ENCODE measurements around the gene FOXP3. TPM values are rescaled to one million over a fixed set of nuclear protein-coding genes. Genes with fewer than 3 reads are reported as not detected.
A peak's percentile ranks its signal among the peaks of the same experiment; 100 is the strongest.

FOXP3 gene
- total RNA-seq, 1 donor from 2014 or later, result 0.26 TPM

DNA sequence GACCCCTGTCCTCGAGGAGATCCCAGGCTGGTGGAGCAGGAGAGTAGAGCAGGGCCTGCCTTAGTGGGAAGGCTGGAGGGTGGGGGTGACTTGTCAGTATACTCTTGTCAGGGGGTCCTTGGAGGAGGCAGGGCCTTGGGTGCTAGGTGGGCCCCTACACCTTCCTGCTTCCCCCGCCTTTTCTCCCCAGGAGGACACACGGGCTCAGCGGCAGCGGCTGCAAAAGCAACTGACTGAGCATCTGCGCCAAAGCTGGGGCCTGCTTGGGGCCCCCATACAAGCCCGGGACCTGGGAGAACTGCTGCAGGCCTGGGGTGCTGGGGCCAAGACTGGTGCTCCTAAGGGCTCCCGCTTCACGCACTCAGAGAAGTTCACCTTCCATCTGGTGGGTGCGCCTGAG is 18.0 kb downstream of the FOXP3 start:
- H3K27ac Mint-ChIP-seq (ENCODE audit: unreplicated experiment), result no peak overlapping the region
- H3K27me3 Mint-ChIP-seq (ENCODE audit: unreplicated experiment), result peaks cover 2% of the 10 kb centered on the region
- no peaks in the 10 kb centered on the region for H3K9me3 Mint-ChIP-seq (ENCODE audit: unreplicated experiment)
- peaks cover 12% of the 10 kb centered on the region for H3K36me3 Mint-ChIP-seq (ENCODE audit: low read depth, unreplicated experiment)
- no peak for DNase-seq (ENCODE audit: low spot score)
- TF ChIP-seq, protein P1, sequence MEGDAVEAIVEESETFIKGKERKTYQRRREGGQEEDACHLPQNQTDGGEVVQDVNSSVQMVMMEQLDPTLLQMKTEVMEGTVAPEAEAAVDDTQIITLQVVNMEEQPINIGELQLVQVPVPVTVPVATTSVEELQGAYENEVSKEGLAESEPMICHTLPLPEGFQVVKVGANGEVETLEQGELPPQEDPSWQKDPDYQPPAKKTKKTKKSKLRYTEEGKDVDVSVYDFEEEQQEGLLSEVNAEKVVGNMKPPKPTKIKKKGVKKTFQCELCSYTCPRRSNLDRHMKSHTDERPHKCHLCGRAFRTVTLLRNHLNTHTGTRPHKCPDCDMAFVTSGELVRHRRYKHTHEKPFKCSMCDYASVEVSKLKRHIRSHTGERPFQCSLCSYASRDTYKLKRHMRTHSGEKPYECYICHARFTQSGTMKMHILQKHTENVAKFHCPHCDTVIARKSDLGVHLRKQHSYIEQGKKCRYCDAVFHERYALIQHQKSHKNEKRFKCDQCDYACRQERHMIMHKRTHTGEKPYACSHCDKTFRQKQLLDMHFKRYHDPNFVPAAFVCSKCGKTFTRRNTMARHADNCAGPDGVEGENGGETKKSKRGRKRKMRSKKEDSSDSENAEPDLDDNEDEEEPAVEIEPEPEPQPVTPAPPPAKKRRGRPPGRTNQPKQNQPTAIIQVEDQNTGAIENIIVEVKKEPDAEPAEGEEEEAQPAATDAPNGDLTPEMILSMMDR (IDR thresholded peaks at IDR 0.05; ENCODE audit: unreplicated experiment), result no peak
- H3K4me3 Mint-ChIP-seq (ENCODE audit: unreplicated experiment), result no peak overlapping the region
- no peaks in the 10 kb centered on the region for H3K4me1 Mint-ChIP-seq (ENCODE audit: unreplicated experiment)

DNA sequence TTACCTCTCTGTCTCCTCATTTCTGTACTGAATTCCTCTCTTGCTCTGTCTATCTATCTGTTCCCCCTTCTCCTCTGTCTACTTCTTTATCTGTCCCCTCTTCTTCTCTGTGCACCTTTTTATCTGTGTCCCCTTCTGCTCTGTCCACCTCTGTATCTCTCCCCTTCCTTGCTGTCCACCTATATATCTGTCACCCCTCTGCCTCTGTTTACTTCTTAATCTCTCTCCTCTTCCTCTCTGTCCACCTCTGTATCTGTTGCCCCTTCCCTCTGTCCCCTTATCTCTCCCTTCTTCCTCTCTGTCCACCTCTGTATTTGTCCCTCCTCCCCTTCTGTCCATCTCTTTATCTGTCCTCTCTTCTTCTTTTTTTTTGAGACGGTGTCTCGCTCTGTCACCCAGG is 20.3 kb downstream of the FOXP3 start:
- Mint-ChIP-seq H3K9me3 (ENCODE audit: unreplicated experiment) (no peaks in the 10 kb centered on the region), H3K36me3 (ENCODE audit: low read depth, unreplicated experiment) (peaks cover 8% of the 10 kb centered on the region), H3K4me1 (ENCODE audit: unreplicated experiment) (peaks cover 2% of the 10 kb centered on the region), H3K27me3 (ENCODE audit: unreplicated experiment) (no peaks in the 10 kb centered on the region), H3K27ac (ENCODE audit: unreplicated experiment) (no peak overlapping the region), H3K4me3 (ENCODE audit: unreplicated experiment) (no peak overlapping the region)
- TF ChIP-seq, protein P1 (IDR thresholded peaks at IDR 0.05; ENCODE audit: unreplicated experiment), result no peak
- DNase-seq (ENCODE audit: low spot score), result no peak

DNA sequence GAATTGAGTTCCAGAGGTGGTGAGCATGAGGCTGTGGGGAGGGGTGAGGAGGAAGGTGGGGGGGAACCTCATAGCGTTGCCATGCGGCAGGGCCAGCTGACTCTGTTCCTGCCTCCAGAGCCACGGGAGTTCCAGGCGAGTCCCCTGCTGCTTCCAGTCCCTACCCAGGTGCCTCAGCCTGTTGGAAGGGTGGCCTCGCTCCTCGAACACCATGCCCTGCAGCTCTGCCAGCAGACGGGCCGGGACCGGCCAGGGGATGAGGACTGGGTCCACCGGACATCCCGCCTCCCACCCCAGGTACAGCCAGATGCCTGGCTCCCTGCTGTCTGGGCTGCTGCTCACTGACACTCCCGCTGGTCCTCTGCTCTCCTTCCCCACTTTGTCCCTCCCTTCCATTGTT is 21.3 kb downstream of the FOXP3 start:
- DNase-seq (ENCODE audit: low spot score), result no peak
- Mint-ChIP-seq H3K9me3 (ENCODE audit: unreplicated experiment) (no peaks in the 10 kb centered on the region), H3K4me3 (ENCODE audit: unreplicated experiment) (no peak overlapping the region), H3K36me3 (ENCODE audit: low read depth, unreplicated experiment) (peaks cover 8% of the 10 kb centered on the region), H3K4me1 (ENCODE audit: unreplicated experiment) (peaks cover 2% of the 10 kb centered on the region), H3K27me3 (ENCODE audit: unreplicated experiment) (no peaks in the 10 kb centered on the region), H3K27ac (ENCODE audit: unreplicated experiment) (no peak overlapping the region)
- TF ChIP-seq, protein P1 (IDR thresholded peaks at IDR 0.05; ENCODE audit: unreplicated experiment), result no peak

DNA sequence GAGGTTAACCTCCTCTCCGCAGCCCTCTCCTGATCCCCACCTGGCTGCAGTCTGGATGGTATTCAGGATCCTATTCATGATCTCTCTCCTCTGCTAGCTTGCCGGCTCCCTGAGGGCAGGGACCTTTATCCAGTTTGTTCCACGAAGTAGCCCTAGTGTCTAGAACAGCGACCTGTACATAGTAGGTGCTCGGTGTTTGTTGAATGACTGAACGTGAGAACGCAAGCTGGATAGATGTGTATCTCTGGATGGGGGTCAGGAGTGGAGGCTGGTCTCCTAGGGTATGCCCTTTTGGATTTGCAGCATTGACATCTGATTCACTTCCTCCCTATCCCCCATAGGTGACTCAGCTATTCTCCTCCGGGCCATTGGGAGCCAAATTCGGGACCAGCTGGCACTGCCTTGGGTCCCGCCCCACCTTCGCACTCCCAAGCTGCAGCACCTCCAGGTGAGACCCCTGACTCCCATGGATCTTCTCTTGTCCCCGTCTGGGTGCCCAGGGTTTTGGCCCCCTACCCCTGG is 21.9 kb downstream of the FOXP3 start:
- H3K27ac Mint-ChIP-seq (ENCODE audit: unreplicated experiment), result peak overlapping the region; percentile 48
- no peak overlapping the region for H3K4me3 Mint-ChIP-seq (ENCODE audit: unreplicated experiment)
- H3K27me3 Mint-ChIP-seq (ENCODE audit: unreplicated experiment), result no peaks in the 10 kb centered on the region
- no peak for DNase-seq (ENCODE audit: low spot score)
- H3K9me3 Mint-ChIP-seq (ENCODE audit: unreplicated experiment), result no peaks in the 10 kb centered on the region
- peaks cover 8% of the 10 kb centered on the region for H3K36me3 Mint-ChIP-seq (ENCODE audit: low read depth, unreplicated experiment)
- H3K4me1 Mint-ChIP-seq (ENCODE audit: unreplicated experiment), result peaks cover 2% of the 10 kb centered on the region
- TF ChIP-seq, protein P1 (IDR thresholded peaks at IDR 0.05; ENCODE audit: unreplicated experiment), result no peak

DNA sequence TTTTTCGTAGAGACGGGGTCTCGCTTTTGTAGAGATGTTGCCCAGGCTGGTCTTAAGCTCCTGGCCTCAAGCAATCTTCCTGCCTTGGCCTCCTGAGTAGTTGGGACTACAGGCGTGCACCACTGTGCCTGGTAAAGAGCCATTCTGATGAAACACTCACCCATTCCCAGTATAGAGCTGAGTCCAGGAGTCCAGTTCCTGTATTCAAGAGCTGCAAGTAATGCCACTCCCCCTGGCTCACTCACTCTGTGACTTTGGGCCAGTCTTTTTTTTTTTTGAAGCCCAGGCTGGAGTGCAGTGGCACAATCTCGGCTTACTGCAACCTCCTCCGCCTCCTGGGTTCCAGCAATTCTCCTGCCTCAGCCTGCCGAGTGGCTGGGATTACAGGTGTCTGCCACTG is 25.8 kb downstream of the FOXP3 start:
- H3K27ac Mint-ChIP-seq (ENCODE audit: unreplicated experiment), result no peak overlapping the region
- H3K4me1 Mint-ChIP-seq (ENCODE audit: unreplicated experiment), result peaks cover 18% of the 10 kb centered on the region
- H3K4me3 Mint-ChIP-seq (ENCODE audit: unreplicated experiment), result no peak overlapping the region
- peaks cover 3% of the 10 kb centered on the region for H3K36me3 Mint-ChIP-seq (ENCODE audit: low read depth, unreplicated experiment)
- DNase-seq (ENCODE audit: low spot score), result no peak
- TF ChIP-seq, protein P1 (IDR thresholded peaks at IDR 0.05; ENCODE audit: unreplicated experiment), result no peak
- H3K9me3 Mint-ChIP-seq (ENCODE audit: unreplicated experiment), result no peaks in the 10 kb centered on the region
- no peaks in the 10 kb centered on the region for H3K27me3 Mint-ChIP-seq (ENCODE audit: unreplicated experiment)

Data from endothelial cell (in vitro differentiated cells).